ENCODE data around the gene DMBX1. TPM values are rescaled to one million over a fixed set of nuclear protein-coding genes. Genes with fewer than 3 reads are reported as not detected.

The DMBX1 gene
- total and polyA plus RNA-seq, 4 donors: not detected

DNA sequence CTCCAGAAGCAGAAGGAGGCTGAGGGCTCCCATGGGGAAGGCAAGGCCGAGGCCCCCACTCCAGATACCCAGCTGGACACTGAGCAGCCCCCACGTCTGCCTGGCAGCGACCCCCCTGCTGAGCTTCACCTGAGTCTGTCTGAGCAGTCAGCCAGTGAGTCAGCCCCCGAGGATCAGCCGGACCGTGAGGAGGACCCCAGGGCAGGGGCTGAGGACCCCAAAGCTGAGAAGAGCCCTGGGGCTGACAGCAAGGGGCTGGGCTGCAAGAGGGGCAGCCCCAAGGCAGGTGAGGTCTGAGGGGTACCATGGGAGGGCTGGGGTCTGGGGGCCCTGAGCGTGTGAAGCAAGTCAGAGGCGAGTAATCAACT, 21.3 kb downstream of the DMBX1 start:
- H3K4me1 ChIP-seq (ENCODE audit: control insufficient read depth in 4 of 4, insufficient read depth in 4 of 4, low read length in 3 of 4): no peaks in the 10 kb centered on the region
- no peak overlapping the region for H3K9ac ChIP-seq (ENCODE audit: low read depth in 1 of 2, low read length in 2 of 2)
- TF ChIP-seq HNF4G (IDR thresholded peaks at IDR 0.05): no peak
- TF ChIP-seq, protein P1, sequence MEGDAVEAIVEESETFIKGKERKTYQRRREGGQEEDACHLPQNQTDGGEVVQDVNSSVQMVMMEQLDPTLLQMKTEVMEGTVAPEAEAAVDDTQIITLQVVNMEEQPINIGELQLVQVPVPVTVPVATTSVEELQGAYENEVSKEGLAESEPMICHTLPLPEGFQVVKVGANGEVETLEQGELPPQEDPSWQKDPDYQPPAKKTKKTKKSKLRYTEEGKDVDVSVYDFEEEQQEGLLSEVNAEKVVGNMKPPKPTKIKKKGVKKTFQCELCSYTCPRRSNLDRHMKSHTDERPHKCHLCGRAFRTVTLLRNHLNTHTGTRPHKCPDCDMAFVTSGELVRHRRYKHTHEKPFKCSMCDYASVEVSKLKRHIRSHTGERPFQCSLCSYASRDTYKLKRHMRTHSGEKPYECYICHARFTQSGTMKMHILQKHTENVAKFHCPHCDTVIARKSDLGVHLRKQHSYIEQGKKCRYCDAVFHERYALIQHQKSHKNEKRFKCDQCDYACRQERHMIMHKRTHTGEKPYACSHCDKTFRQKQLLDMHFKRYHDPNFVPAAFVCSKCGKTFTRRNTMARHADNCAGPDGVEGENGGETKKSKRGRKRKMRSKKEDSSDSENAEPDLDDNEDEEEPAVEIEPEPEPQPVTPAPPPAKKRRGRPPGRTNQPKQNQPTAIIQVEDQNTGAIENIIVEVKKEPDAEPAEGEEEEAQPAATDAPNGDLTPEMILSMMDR (IDR thresholded peaks at IDR 0.05; ENCODE audit: low read depth, low read length, missing input control): no peak
- TF ChIP-seq, protein P2, sequence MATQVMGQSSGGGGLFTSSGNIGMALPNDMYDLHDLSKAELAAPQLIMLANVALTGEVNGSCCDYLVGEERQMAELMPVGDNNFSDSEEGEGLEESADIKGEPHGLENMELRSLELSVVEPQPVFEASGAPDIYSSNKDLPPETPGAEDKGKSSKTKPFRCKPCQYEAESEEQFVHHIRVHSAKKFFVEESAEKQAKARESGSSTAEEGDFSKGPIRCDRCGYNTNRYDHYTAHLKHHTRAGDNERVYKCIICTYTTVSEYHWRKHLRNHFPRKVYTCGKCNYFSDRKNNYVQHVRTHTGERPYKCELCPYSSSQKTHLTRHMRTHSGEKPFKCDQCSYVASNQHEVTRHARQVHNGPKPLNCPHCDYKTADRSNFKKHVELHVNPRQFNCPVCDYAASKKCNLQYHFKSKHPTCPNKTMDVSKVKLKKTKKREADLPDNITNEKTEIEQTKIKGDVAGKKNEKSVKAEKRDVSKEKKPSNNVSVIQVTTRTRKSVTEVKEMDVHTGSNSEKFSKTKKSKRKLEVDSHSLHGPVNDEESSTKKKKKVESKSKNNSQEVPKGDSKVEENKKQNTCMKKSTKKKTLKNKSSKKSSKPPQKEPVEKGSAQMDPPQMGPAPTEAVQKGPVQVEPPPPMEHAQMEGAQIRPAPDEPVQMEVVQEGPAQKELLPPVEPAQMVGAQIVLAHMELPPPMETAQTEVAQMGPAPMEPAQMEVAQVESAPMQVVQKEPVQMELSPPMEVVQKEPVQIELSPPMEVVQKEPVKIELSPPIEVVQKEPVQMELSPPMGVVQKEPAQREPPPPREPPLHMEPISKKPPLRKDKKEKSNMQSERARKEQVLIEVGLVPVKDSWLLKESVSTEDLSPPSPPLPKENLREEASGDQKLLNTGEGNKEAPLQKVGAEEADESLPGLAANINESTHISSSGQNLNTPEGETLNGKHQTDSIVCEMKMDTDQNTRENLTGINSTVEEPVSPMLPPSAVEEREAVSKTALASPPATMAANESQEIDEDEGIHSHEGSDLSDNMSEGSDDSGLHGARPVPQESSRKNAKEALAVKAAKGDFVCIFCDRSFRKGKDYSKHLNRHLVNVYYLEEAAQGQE (IDR thresholded peaks at IDR 0.05): no peak
- TF ChIP-seq YY1 (IDR thresholded peaks at IDR 0.05): no peak
- H3K27ac ChIP-seq (ENCODE audit: low read depth in 1 of 2, low read length in 2 of 2): no peak overlapping the region
- no peaks in the 10 kb centered on the region for H3K27me3 ChIP-seq (ENCODE audit: control insufficient read depth in 4 of 4, insufficient read depth in 4 of 4, low read length in 3 of 4)
- H3K9me3 ChIP-seq (ENCODE audit: control insufficient read depth in 4 of 4, low read length in 3 of 4): no peaks in the 10 kb centered on the region
- no peaks in the 10 kb centered on the region for H3K36me3 ChIP-seq (ENCODE audit: control insufficient read depth in 4 of 4, insufficient read depth in 3 of 4, low read depth in 1 of 4, low read length in 3 of 4)
- no peak for DNase-seq (ENCODE audit: low spot score)
- 88% methylated on average over 8 of the region's 8 CpGs for WGBS
- H3K4me3 ChIP-seq (ENCODE audit: low read depth in 1 of 3, low read length in 3 of 3): no peak overlapping the region

DNA sequence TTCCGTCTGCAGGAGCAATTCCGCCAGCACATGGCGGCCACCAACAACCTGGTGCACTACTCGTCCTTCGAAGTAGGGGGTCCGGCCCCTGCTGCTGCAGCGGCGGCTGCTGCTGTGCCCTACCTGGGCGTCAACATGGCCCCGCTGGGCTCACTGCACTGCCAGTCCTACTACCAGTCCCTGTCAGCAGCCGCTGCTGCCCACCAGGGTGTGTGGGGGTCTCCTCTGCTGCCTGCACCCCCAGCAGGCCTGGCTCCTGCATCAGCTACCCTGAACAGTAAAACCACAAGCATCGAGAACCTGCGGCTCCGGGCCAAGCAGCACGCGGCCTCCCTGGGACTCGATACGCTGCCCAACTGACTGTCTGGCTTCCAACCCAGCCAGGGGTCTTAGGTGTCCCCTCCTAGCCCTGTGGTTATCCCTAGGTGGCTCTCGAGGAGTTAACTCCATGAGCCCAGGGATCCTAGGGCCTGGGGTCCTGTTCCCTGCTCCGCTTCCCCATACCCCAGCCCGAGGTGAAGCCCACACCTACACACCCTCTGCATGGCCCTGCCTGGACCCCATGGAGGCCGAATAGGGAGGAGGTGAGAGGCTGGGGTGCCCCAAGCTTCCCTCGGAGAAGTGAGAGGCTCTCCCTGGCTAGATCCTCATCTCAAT, 22.6 kb downstream of the DMBX1 start:
- TF ChIP-seq RXRA (IDR thresholded peaks at IDR 0.05): no peak
- no peak for TF ChIP-seq YY1 (IDR thresholded peaks at IDR 0.05)
- TF ChIP-seq, protein P3, sequence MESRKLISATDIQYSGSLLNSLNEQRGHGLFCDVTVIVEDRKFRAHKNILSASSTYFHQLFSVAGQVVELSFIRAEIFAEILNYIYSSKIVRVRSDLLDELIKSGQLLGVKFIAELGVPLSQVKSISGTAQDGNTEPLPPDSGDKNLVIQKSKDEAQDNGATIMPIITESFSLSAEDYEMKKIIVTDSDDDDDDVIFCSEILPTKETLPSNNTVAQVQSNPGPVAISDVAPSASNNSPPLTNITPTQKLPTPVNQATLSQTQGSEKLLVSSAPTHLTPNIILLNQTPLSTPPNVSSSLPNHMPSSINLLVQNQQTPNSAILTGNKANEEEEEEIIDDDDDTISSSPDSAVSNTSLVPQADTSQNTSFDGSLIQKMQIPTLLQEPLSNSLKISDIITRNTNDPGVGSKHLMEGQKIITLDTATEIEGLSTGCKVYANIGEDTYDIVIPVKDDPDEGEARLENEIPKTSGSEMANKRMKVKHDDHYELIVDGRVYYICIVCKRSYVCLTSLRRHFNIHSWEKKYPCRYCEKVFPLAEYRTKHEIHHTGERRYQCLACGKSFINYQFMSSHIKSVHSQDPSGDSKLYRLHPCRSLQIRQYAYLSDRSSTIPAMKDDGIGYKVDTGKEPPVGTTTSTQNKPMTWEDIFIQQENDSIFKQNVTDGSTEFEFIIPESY (IDR thresholded peaks at IDR 0.05): no peak
- TF ChIP-seq, protein P4, sequence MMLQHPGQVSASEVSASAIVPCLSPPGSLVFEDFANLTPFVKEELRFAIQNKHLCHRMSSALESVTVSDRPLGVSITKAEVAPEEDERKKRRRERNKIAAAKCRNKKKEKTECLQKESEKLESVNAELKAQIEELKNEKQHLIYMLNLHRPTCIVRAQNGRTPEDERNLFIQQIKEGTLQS (IDR thresholded peaks at IDR 0.05): no peak
- TF ChIP-seq FOXA2 (IDR thresholded peaks at IDR 0.05): no peak
- TF ChIP-seq NR2F2 (IDR thresholded peaks at IDR 0.05): no peak
- Histone ChIP-seq H3K4me3 (ENCODE audit: low read depth in 1 of 3, low read length in 3 of 3) (no peak overlapping the region), H3K27me3 (ENCODE audit: control insufficient read depth in 4 of 4, insufficient read depth in 4 of 4, low read length in 3 of 4) (peaks cover 0 to 2% (median 0%) of the 10 kb centered on the region in 4 donors), H3K36me3 (ENCODE audit: control insufficient read depth in 4 of 4, insufficient read depth in 3 of 4, low read depth in 1 of 4, low read length in 3 of 4) (no peaks in the 10 kb centered on the region), H3K4me1 (ENCODE audit: control insufficient read depth in 4 of 4, insufficient read depth in 4 of 4, low read length in 3 of 4) (no peaks in the 10 kb centered on the region), H3K27ac (ENCODE audit: low read depth in 1 of 2, low read length in 2 of 2) (no peak overlapping the region), H3K9me3 (ENCODE audit: control insufficient read depth in 4 of 4, low read length in 3 of 4) (no peaks in the 10 kb centered on the region), H3K9ac (ENCODE audit: low read depth in 1 of 2, low read length in 2 of 2) (no peak overlapping the region)
- no peak for DNase-seq (ENCODE audit: low spot score)
- WGBS: 83% methylated on average over 23 of the region's 23 CpGs

DNA sequence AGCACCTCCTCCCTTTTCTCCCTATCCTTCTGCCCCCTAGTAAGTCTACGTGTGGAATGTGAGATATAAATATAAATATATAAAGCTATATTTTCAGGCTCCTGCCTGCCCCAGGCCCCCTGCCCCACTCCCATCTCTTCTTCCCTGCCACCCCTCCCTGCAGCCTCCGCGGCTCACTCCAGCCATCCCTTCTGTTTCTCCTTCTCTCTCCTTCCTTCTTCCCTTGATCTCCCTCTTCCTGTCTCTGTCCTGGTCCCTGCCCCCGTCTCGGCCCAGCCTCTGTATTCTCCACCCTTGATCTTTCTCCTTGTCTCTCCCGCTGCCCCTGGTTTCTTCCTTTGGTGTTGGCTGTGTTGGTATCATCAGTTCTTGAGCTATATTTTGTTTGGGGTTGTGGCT, 23.2 kb downstream of the DMBX1 start:
- no peak for DNase-seq (ENCODE audit: low spot score)
- Histone ChIP-seq H3K27ac (ENCODE audit: low read depth in 1 of 2, low read length in 2 of 2) (no peak overlapping the region), H3K36me3 (ENCODE audit: control insufficient read depth in 4 of 4, insufficient read depth in 3 of 4, low read depth in 1 of 4, low read length in 3 of 4) (no peaks in the 10 kb centered on the region), H3K27me3 (ENCODE audit: control insufficient read depth in 4 of 4, insufficient read depth in 4 of 4, low read length in 3 of 4) (peaks cover 0 to 2% (median 0%) of the 10 kb centered on the region in 4 donors), H3K4me3 (ENCODE audit: low read depth in 1 of 3, low read length in 3 of 3) (no peak overlapping the region), H3K4me1 (ENCODE audit: control insufficient read depth in 4 of 4, insufficient read depth in 4 of 4, low read length in 3 of 4) (no peaks in the 10 kb centered on the region), H3K9ac (ENCODE audit: low read depth in 1 of 2, low read length in 2 of 2) (no peak overlapping the region), H3K9me3 (ENCODE audit: control insufficient read depth in 4 of 4, low read length in 3 of 4) (no peaks in the 10 kb centered on the region)
- 62% methylated on average over 6 of the region's 6 CpGs for WGBS
- TF ChIP-seq, protein P2 (IDR thresholded peaks at IDR 0.05): no peak
- TF ChIP-seq FOXA2 (IDR thresholded peaks at IDR 0.05): no peak
- TF ChIP-seq RAD21 (IDR thresholded peaks at IDR 0.05): no peak
- TF ChIP-seq RXRA (IDR thresholded peaks at IDR 0.05): no peak
- no peak for TF ChIP-seq MAX (IDR thresholded peaks at IDR 0.05)
- no peak for TF ChIP-seq SP1 (IDR thresholded peaks at IDR 0.05)
- TF ChIP-seq FOXA1 (IDR thresholded peaks at IDR 0.05): no peak
- no peak for TF ChIP-seq JUND (IDR thresholded peaks at IDR 0.05)
- TF ChIP-seq TAF1 (conservative IDR thresholded peaks at IDR 0.05): no peak
- no peak for TF ChIP-seq HNF4A (conservative IDR thresholded peaks at IDR 0.05)
- TF ChIP-seq GABPA (IDR thresholded peaks at IDR 0.05 in 1 of 2, conservative IDR thresholded peaks at IDR 0.05 in 1 of 2): no peak
